Measurements from ENCODE around the gene NBEA.

- TF ChIP-seq YY1 (IDR thresholded peaks at IDR 0.05; ENCODE audit: insufficient read depth, insufficient read length) (no peak), SUZ12 (IDR thresholded peaks at IDR 0.05; ENCODE audit: extremely low read depth, insufficient read depth, insufficient read length) (no peak), ZNF274 (IDR thresholded peaks at IDR 0.05; ENCODE audit: low read depth, low read length) (no peak)
Measured at GRCh38 chr13:34933786-34934185, 8.3 kb upstream of the NBEA start.

All from NT2/D1 (cell line).